ENCODE data around the gene LMX1B. TPM values are rescaled to one million over a fixed set of nuclear protein-coding genes. Genes with fewer than 3 reads are reported as not detected.

The LMX1B gene
- total RNA-seq (2021), result not detected in 2 replicates
- percentile 3 among the genes with signal in this experiment for Bru-seq, nascent RNA
- not detected for BruChase-seq, experiment 1, labeled RNA remaining after a 2-hour chase
- percentile 4 among the genes with signal in this experiment for BruChase-seq, experiment 2, labeled RNA remaining after a 6-hour chase
- long read RNA-seq, result 0 reads

GRCh38 chr9:126613651-126614050 is at the start of gene LMX1B:
Gene LMX1B (plus strand): TSS chr9:126613928. CDS start chr9:126614450, 522 bp downstream.
- intact Hi-C loops (cut with micrococcal nuclease; ENCODE audit: unreplicated experiment), result loop anchor here (5.0 kb wide), 1 partner anchor 79 kb away; no protein-coding TSS in a partner anchor
- H3K27ac ChIP-seq (ENCODE audit: low read depth, low read length, poor library complexity, severe bottlenecking), result no peak within 1 kb of the TSS
- peaks cover 16% of the 10 kb centered on the region for H3K4me1 ChIP-seq (ENCODE audit: insufficient read depth, low read length, poor library complexity, severe bottlenecking)
- TF ChIP-seq CTCF (conservative IDR thresholded peaks at IDR 0.05; ENCODE audit: low read depth, low read length) (no peak), EZH2 (IDR thresholded peaks at IDR 0.05; ENCODE audit: borderline replicate concordance, low read depth, low read length, poor library complexity, severe bottlenecking) (no peak)
- BruUV-seq (replicated peaks), result no TSS peak
- peaks cover 94% of the 10 kb centered on the region for H3K27me3 ChIP-seq (replicated peaks; ENCODE audit: insufficient read depth, low read depth, low read length, poor library complexity)
- DNase-seq (ENCODE audit: low spot score), result peak; percentile 73
- H3K36me3 ChIP-seq (ENCODE audit: insufficient read depth, low read length, poor library complexity, severe bottlenecking), result no peaks in the 10 kb centered on the region
- ChIA-PET POLR2A (ENCODE audit: low non-redundant PET) (no interaction called here), CTCF (no interaction called here)
- no peaks in the 10 kb centered on the region for H3K9me3 ChIP-seq (ENCODE audit: low read depth, low read length, poor library complexity, severe bottlenecking)
- peak within 1 kb of the TSS; percentile 36 for H3K4me3 ChIP-seq (ENCODE audit: low read depth, low read length, poor library complexity, severe bottlenecking)

GRCh38 chr9:126564128-126564527 is 49.6 kb upstream of the LMX1B start:
- TF ChIP-seq EZH2 (IDR thresholded peaks at IDR 0.05; ENCODE audit: borderline replicate concordance, low read depth, low read length, poor library complexity, severe bottlenecking) (no peak), CTCF (conservative IDR thresholded peaks at IDR 0.05; ENCODE audit: low read depth, low read length) (no peak)
- POLR2A ChIA-PET (ENCODE audit: low non-redundant PET), result no interaction called here

GRCh38 chr9:126564716-126565115 is 49.0 kb upstream of the LMX1B start:
- TF ChIP-seq CTCF (conservative IDR thresholded peaks at IDR 0.05; ENCODE audit: low read depth, low read length) (0 out of 2 replicates have a peak, but pooled peaks have one; percentile 23), EZH2 (IDR thresholded peaks at IDR 0.05; ENCODE audit: borderline replicate concordance, low read depth, low read length, poor library complexity, severe bottlenecking) (no peak)
- H3K9me3 ChIP-seq (ENCODE audit: low read depth, low read length, poor library complexity, severe bottlenecking), result no peaks in the 10 kb centered on the region
- no peaks in the 10 kb centered on the region for H3K4me1 ChIP-seq (ENCODE audit: insufficient read depth, low read length, poor library complexity, severe bottlenecking)
- ChIA-PET POLR2A (ENCODE audit: low non-redundant PET) (no interaction called here), CTCF (interaction anchor here (0.5 kb wide), 1 partner anchor 290 kb away, joined by 7 read pairs; no protein-coding TSS in a partner anchor)
- intact Hi-C loops (cut with micrococcal nuclease; ENCODE audit: unreplicated experiment), result no loop called here
- H3K27ac ChIP-seq (ENCODE audit: low read depth, low read length, poor library complexity, severe bottlenecking), result no peak overlapping the region
- no peaks in the 10 kb centered on the region for H3K36me3 ChIP-seq (ENCODE audit: insufficient read depth, low read length, poor library complexity, severe bottlenecking)
- H3K4me3 ChIP-seq (ENCODE audit: low read depth, low read length, poor library complexity, severe bottlenecking), result no peak overlapping the region
- BruUV-seq (replicated peaks), result no TSS peak
- no peak for DNase-seq (ENCODE audit: low spot score)
- peaks cover 54% of the 10 kb centered on the region for H3K27me3 ChIP-seq (replicated peaks; ENCODE audit: insufficient read depth, low read depth, low read length, poor library complexity)

More at GRCh38 chr9:126564128-126564527, 49.6 kb upstream of the LMX1B start:
- Histone ChIP-seq H3K4me3 (ENCODE audit: low read depth, low read length, poor library complexity, severe bottlenecking) (no peak overlapping the region), H3K36me3 (ENCODE audit: insufficient read depth, low read length, poor library complexity, severe bottlenecking) (no peaks in the 10 kb centered on the region), H3K27me3 (replicated peaks; ENCODE audit: insufficient read depth, low read depth, low read length, poor library complexity) (peaks cover 60% of the 10 kb centered on the region), H3K27ac (ENCODE audit: low read depth, low read length, poor library complexity, severe bottlenecking) (no peak overlapping the region), H3K4me1 (ENCODE audit: insufficient read depth, low read length, poor library complexity, severe bottlenecking) (no peaks in the 10 kb centered on the region), H3K9me3 (ENCODE audit: low read depth, low read length, poor library complexity, severe bottlenecking) (no peaks in the 10 kb centered on the region)
- CTCF ChIA-PET, result interaction anchor here (0.5 kb wide), 1 partner anchor 291 kb away, joined by 7 read pairs; no protein-coding TSS in a partner anchor
- BruUV-seq (replicated peaks), result no TSS peak
- no peak for DNase-seq (ENCODE audit: low spot score)
- intact Hi-C loops (cut with micrococcal nuclease; ENCODE audit: unreplicated experiment), result no loop called here
